Measurements from ENCODE around the gene MRPL41. TPM values are rescaled to one million over a fixed set of nuclear protein-coding genes. Genes with fewer than 3 reads are reported as not detected.
A peak's percentile ranks its signal among the peaks of the same experiment; 100 is the strongest.

The MRPL41 gene
- total and polyA plus RNA-seq, 2 of the 13 experiments (the other 11 are each of a cell fraction or from before 2014, with no cell fraction given), result 20.9 to 54.0 TPM

DNA sequence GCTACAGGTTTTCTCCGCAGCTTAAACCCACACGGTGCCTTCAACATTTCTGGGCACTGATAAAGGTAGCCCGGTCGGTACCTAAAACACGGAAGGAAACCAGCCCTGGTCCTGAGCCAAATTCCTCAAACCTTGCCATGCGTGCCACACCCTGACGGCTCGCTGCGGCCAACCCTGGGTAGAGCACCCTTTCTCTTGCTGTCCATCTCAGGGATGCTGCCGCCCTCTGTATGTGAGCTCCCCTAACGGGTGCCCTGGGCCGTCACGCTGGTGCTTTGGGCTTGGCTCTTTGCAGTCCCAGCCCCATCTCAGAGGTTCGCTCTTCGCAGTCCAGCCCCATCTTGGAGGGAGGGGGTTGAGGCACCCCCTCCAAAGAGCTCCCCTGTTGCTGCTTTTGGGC lies 45.4 kb upstream of the MRPL41 start:
- CTCF ChIA-PET (ENCODE audit: low intra/inter-chr PET ratio, low total read pairs), result no interaction called here
- Histone ChIP-seq H3K27ac (ENCODE audit: extremely low read length, insufficient read depth, low read length) (no peak overlapping the region), H3K79me2 (ENCODE audit: insufficient read depth, low read length) (no peaks in the 10 kb centered on the region), H3K4me3 (replicated peaks in 1 of 3; ENCODE audit: insufficient read depth in 1 of 3, low read depth in 2 of 3, low read length in 3 of 3) (no peak overlapping the region), H3K36me3 (replicated peaks in 1 of 2; ENCODE audit: control insufficient read depth in 1 of 2, insufficient read depth in 2 of 2, low read length in 2 of 2) (no peaks in the 10 kb centered on the region), H3K4me1 (ENCODE audit: insufficient read depth, low read length) (peaks cover 12% of the 10 kb centered on the region), H4K20me1 (ENCODE audit: insufficient read depth, low read length) (no peaks in the 10 kb centered on the region), H3K4me2 (ENCODE audit: low read depth, low read length) (peak overlapping the region; percentile 21; the same call in 1 of the 2 replicates), H3K9ac (ENCODE audit: insufficient read depth, low read depth, low read length) (no peak overlapping the region), H3K9me3 (ENCODE audit: low read length) (peaks cover 3% of the 10 kb centered on the region; the same call in 1 of the 2 replicates), H2AFZ (ENCODE audit: low read length) (no peak overlapping the region), H3K27me3 (ENCODE audit: control insufficient read depth in 1 of 2, insufficient read depth in 2 of 2, low read length in 2 of 2) (peaks cover 3 to 4% of the 10 kb centered on the region in 2 experiments; a peak in 2 of 5 replicates)
- no TSS peak for BruUV-seq (replicated peaks)
- POLR2A ChIA-PET, result no interaction called here
- DNase-seq (ENCODE audit: low spot score) (no peak), FAIRE-seq (no peak), ATAC-seq (peak; percentile 56)
- TF ChIP-seq FOXK1 (CRISPR knock-in tag; IDR thresholded peaks at IDR 0.05; ENCODE audit: borderline replicate concordance, low read depth) (no peak), ZNF619 (CRISPR knock-in tag; IDR thresholded peaks at IDR 0.05) (no peak), ZNF550 (CRISPR knock-in tag; IDR thresholded peaks at IDR 0.05; ENCODE audit: borderline replicate concordance) (no peak), ZNF552 (CRISPR knock-in tag; IDR thresholded peaks at IDR 0.05; ENCODE audit: borderline replicate concordance) (no peak), POLR2G (IDR thresholded peaks at IDR 0.05; ENCODE audit: low read depth, low read length) (no peak), MLLT10 (CRISPR knock-in tag; IDR thresholded peaks at IDR 0.05) (no peak), SMAD1 (CRISPR knock-in tag; IDR thresholded peaks at IDR 0.05; ENCODE audit: borderline replicate concordance, low read depth) (no peak), YEATS4 (CRISPR knock-in tag; IDR thresholded peaks at IDR 0.05; ENCODE audit: borderline replicate concordance) (no peak), ZSCAN25 (CRISPR knock-in tag; IDR thresholded peaks at IDR 0.05) (no peak), GFI1 (CRISPR knock-in tag; IDR thresholded peaks at IDR 0.05; ENCODE audit: borderline replicate concordance) (no peak), ZNF12 (CRISPR knock-in tag; IDR thresholded peaks at IDR 0.05) (no peak), HNRNPH1 (optimal IDR thresholded peaks at IDR 0.05; ENCODE audit: low read depth, low read length) (no peak)
- TF ChIP-seq, protein P1, sequence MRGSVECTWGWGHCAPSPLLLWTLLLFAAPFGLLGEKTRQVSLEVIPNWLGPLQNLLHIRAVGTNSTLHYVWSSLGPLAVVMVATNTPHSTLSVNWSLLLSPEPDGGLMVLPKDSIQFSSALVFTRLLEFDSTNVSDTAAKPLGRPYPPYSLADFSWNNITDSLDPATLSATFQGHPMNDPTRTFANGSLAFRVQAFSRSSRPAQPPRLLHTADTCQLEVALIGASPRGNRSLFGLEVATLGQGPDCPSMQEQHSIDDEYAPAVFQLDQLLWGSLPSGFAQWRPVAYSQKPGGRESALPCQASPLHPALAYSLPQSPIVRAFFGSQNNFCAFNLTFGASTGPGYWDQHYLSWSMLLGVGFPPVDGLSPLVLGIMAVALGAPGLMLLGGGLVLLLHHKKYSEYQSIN (CRISPR knock-in tag; IDR thresholded peaks at IDR 0.05; ENCODE audit: borderline replicate concordance), result no peak
- intact Hi-C loops (cut with micrococcal nuclease; ENCODE audit: unreplicated experiment), result no loop called here
- in situ Hi-C loops (cut with HindIII; ENCODE audit: extremely low pct_ligation_motif_present, low pct_unique_long_range_greater_than_20kb), result no loop called here
- 58% methylated on average over 14 of the region's 15 CpGs for WGBS (ENCODE audit: low lambda C conversion rate)

Measured in HepG2 (cell line).